Natural killer cell (primary cell): ENCODE results near the gene TMEM239. TPM values are rescaled to one million over a fixed set of nuclear protein-coding genes. Genes with fewer than 3 reads are reported as not detected.

Experiments used
- ATAC-seq, 3 donors: fragments of 150-1000 bp in 2 of 3; fragments of 200-7000 bp in 1 of 3; cut with Tn5 transposase; 1 replicate in 1 of 3; 2 replicates in 2 of 3; pipeline ENCODE4 v1.10.0; 2021; ENCODE audit warnings: mild to moderate bottlenecking in 2 of 3, moderate library complexity in 2 of 3
- DNase-seq, 2 donors: peaks; one replicate each; pipeline versions ENCODE4 v3.0.0 to v3.0.0-alpha.2; 2013 to 2021; ENCODE audit warnings: mixed read lengths in 1 of 2
- H3K27ac ChIP-seq: one replicate; pipeline ENCODE4 v1.5.1; 2013; ENCODE audit warnings: mild to moderate bottlenecking, low read length
- H3K27me3 ChIP-seq: one replicate; pipeline ENCODE4 v1.6.1; 2013; ENCODE audit warnings: low read length; ENCODE audit not compliant: control insufficient read depth, insufficient read depth
- H3K36me3 ChIP-seq: one replicate; pipeline ENCODE4 v1.6.1; 2013; ENCODE audit warnings: low read length; ENCODE audit not compliant: control insufficient read depth, insufficient read depth
- H3K4me1 ChIP-seq: one replicate; pipeline ENCODE4 v1.6.1; 2013; ENCODE audit warnings: low read length; ENCODE audit not compliant: control insufficient read depth, insufficient read depth
- H3K4me3 ChIP-seq: one replicate; pipeline ENCODE4 v1.5.1; 2013; ENCODE audit warnings: low read length
- H3K9me3 ChIP-seq: one replicate; pipeline ENCODE4 v1.6.1; 2013; ENCODE audit warnings: low read length; ENCODE audit not compliant: control insufficient read depth, insufficient read depth
- H3K27ac Mint-ChIP-seq, 2 donors: one replicate each; pipeline ENCODE4 v1.8.0; 2022; ENCODE audit warnings: mild to moderate bottlenecking in 2 of 2, mixed read lengths in 2 of 2, moderate library complexity in 1 of 2
- H3K27me3 Mint-ChIP-seq, 2 donors: one replicate each; pipeline ENCODE4 v1.8.0; 2022; ENCODE audit warnings: low read depth in 2 of 2, mixed read lengths in 2 of 2
- H3K36me3 Mint-ChIP-seq: one replicate; pipeline ENCODE4 v1.8.0; 2022; ENCODE audit warnings: mixed read lengths
- H3K4me1 Mint-ChIP-seq, 2 donors: one replicate each; pipeline ENCODE4 v1.8.0; 2022; ENCODE audit warnings: mixed read lengths in 2 of 2
- H3K4me3 Mint-ChIP-seq: one replicate; pipeline ENCODE4 v1.8.0; 2022; ENCODE audit warnings: mild to moderate bottlenecking, moderate library complexity, mixed read lengths
- H3K9me3 Mint-ChIP-seq, 2 donors: one replicate each; pipeline ENCODE4 v1.8.0; 2022; ENCODE audit warnings: mixed read lengths in 2 of 2
- WGBS: methylation state at CpG from one replicate; pipeline ENCODE4 v1.1.7; 2013; ENCODE audit warnings: missing lambda C conversion rate; ENCODE audit not compliant: insufficient coverage; 5-methylcytosine and 5-hydroxymethylcytosine counted together
- intact Hi-C: fragments of 100-400 bp; cut with micrococcal nuclease; formaldehyde crosslinking; loops from one replicate; pipeline ENCODE4 v1.14.2; 2022
- total RNA-seq, 4 donors: library from RNA; stranded (reverse); fragments of 120-200 nt in 1 of 4; gene quantifications; one replicate each; pipeline versions ENCODE4 v1.2.3 to v1.2.4, GENCODE V29; 2013 to 2022
- TF ChIP-seq, protein P1 (sequence below): fragments of 200-600 bp; IDR thresholded peaks from one replicate; pipeline ENCODE4 v1.8.0; 2022; ENCODE audit warnings: antibody characterized with exemption

The TMEM239 gene
- total RNA-seq, 3 donors from 2014 or later (not counting 1 experiment from before 2014, with no cell fraction given): not detected

GRCh38 chr20:2815242-2815900 lies 793 bp upstream of the TMEM239 start:
- intact Hi-C loops: no loop called here
- H3K27ac Mint-ChIP-seq: no peak overlapping the region
- peaks cover 0 to 21% of the 10 kb centered on the region in 2 donors for H3K4me1 Mint-ChIP-seq
- no peak overlapping the region for H3K4me3 Mint-ChIP-seq
- peaks cover 29 to 38% of the 10 kb centered on the region in 2 donors for H3K27me3 Mint-ChIP-seq
- TF ChIP-seq, protein P1, sequence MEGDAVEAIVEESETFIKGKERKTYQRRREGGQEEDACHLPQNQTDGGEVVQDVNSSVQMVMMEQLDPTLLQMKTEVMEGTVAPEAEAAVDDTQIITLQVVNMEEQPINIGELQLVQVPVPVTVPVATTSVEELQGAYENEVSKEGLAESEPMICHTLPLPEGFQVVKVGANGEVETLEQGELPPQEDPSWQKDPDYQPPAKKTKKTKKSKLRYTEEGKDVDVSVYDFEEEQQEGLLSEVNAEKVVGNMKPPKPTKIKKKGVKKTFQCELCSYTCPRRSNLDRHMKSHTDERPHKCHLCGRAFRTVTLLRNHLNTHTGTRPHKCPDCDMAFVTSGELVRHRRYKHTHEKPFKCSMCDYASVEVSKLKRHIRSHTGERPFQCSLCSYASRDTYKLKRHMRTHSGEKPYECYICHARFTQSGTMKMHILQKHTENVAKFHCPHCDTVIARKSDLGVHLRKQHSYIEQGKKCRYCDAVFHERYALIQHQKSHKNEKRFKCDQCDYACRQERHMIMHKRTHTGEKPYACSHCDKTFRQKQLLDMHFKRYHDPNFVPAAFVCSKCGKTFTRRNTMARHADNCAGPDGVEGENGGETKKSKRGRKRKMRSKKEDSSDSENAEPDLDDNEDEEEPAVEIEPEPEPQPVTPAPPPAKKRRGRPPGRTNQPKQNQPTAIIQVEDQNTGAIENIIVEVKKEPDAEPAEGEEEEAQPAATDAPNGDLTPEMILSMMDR: no peak
- no peaks in the 10 kb centered on the region for H3K36me3 ChIP-seq
- H3K36me3 Mint-ChIP-seq: peaks cover 6% of the 10 kb centered on the region
- peaks cover 0 to 8% of the 10 kb centered on the region in 2 donors for H3K9me3 Mint-ChIP-seq
- ATAC-seq (no peak), DNase-seq (no peak)
- H3K27ac ChIP-seq: no peak overlapping the region
- peaks cover 6% of the 10 kb centered on the region for H3K4me1 ChIP-seq
- no peaks in the 10 kb centered on the region for H3K9me3 ChIP-seq
- 81% methylated on average over 8 of the region's 8 CpGs for WGBS
- H3K4me3 ChIP-seq: no peak overlapping the region
- peaks cover 8% of the 10 kb centered on the region for H3K27me3 ChIP-seq

DNA sequence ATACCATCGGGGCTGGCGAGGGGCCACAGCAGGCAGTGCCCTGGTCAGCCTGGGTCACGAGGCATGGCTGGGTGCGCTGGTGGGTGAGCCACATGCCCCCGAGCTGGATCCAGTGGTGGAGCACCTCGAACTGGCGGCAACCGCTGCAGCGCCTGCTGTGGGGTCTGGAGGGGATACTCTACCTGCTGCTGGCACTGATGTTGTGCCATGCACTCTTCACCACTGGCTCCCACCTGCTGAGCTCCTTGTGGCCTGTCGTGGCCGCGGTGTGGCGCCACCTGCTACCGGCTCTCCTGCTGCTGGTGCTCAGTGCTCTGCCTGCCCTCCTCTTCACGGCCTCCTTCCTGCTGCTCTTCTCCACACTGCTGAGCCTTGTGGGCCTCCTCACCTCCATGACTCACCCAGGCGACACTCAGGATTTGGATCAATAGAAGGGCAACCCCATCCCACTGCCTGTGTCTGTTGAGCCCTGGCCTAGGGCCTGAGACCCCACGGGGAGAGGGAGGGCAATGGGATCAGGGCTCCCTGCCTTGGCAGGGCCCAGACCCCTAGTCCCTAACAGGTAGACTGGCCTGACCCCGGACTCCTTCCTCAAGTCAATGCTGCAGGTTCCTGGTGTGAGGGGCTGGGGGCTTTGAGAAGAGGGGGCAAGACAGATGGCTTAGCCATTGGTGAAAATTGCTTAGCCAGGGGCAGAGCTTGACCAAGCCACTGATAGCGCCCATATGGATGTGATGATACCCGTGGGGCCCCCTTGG lies 598 bp downstream of the TMEM239 start:
- 81% methylated on average over 20 of the region's 20 CpGs for WGBS
- H3K4me3 Mint-ChIP-seq: no peak overlapping the region
- ATAC-seq (peak; percentile 25 to 52 (median 50)), DNase-seq (peak in 1 of 2 donors; percentile 44)
- H3K27ac ChIP-seq: no peak overlapping the region
- H3K9me3 ChIP-seq: no peaks in the 10 kb centered on the region
- H3K36me3 Mint-ChIP-seq: peaks cover 5% of the 10 kb centered on the region
- peaks cover 11% of the 10 kb centered on the region for H3K27me3 ChIP-seq
- H3K4me3 ChIP-seq: no peak overlapping the region
- peaks cover 19% of the 10 kb centered on the region for H3K4me1 ChIP-seq
- intact Hi-C loops: no loop called here
- H3K27ac Mint-ChIP-seq: no peak overlapping the region
- H3K36me3 ChIP-seq: no peaks in the 10 kb centered on the region
- H3K9me3 Mint-ChIP-seq: peaks cover 0 to 5% of the 10 kb centered on the region in 2 donors
- peaks cover 4 to 31% of the 10 kb centered on the region in 2 donors for H3K4me1 Mint-ChIP-seq
- peaks cover 17 to 35% of the 10 kb centered on the region in 2 donors for H3K27me3 Mint-ChIP-seq
- TF ChIP-seq, protein P1: no peak

DNA sequence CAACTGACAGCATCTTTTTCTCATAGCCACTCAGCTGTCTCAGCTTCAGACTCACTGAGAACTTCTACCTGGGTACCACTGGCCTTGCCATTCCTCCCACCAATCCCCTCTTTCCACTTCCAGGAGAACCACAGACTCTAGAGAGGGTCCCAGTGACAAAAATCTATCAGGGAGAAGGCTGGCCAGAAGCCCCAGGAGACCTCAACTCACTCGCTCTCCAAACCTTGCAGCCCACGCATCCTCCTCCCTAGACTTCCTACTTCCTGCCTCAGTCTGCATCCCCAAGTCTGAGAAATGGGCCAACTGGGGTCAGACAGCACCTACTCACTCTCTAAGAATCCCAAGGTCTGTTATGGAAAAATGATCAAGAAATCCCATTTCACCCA lies 1.2 kb downstream of the TMEM239 start:
- H3K36me3 Mint-ChIP-seq: no peaks in the 10 kb centered on the region
- peaks cover 0 to 3% of the 10 kb centered on the region in 2 donors for H3K9me3 Mint-ChIP-seq
- Histone ChIP-seq H3K4me3 (no peak overlapping the region), H3K4me1 (peaks cover 24% of the 10 kb centered on the region), H3K27ac (no peak overlapping the region), H3K36me3 (no peaks in the 10 kb centered on the region), H3K9me3 (no peaks in the 10 kb centered on the region), H3K27me3 (peaks cover 9% of the 10 kb centered on the region)
- WGBS: 86% methylated on average over 2 of the region's 2 CpGs
- DNase-seq: no peak
- H3K27ac Mint-ChIP-seq: no peak overlapping the region
- no peak for ATAC-seq
- peaks cover 12 to 30% of the 10 kb centered on the region in 2 donors for H3K27me3 Mint-ChIP-seq
- H3K4me3 Mint-ChIP-seq: no peak overlapping the region
- intact Hi-C loops: no loop called here
- peaks cover 8 to 36% of the 10 kb centered on the region in 2 donors for H3K4me1 Mint-ChIP-seq
- TF ChIP-seq, protein P1: no peak
